Right cardiac atrium (tissue), 5 donors: ENCODE measurements around the gene ITPK1. TPM values are rescaled to one million over a fixed set of nuclear protein-coding genes. Genes with fewer than 3 reads are reported as not detected.

ENCODE experiments used
- ATAC-seq, 2 donors: fragments of 200-7000 bp; cut with Tn5 transposase; one replicate each; pipeline versions ENCODE4 v1.8.0 to v1.9.1; 2020; ENCODE audit warnings: moderate library complexity in 2 of 2, mild to moderate bottlenecking in 1 of 2
- DNase-seq, 3 donors: peaks; one replicate each; pipeline ENCODE4 v3.0.0-alpha.2; 2020
- H3K27ac ChIP-seq: one replicate; pipeline ENCODE4 v1.5.1; 2013; ENCODE audit warnings: mild to moderate bottlenecking, low read length, control low read depth, moderate library complexity
- H3K27me3 ChIP-seq: one replicate; pipeline ENCODE4 v1.6.1; 2013; ENCODE audit not compliant: control insufficient read depth, insufficient read depth
- H3K4me1 ChIP-seq: one replicate; pipeline ENCODE4 v1.6.1; 2013; ENCODE audit warnings: low read length; ENCODE audit not compliant: control insufficient read depth, insufficient read depth
- H3K4me3 ChIP-seq: one replicate; pipeline ENCODE4 v1.5.1; 2013; ENCODE audit warnings: low read length, control low read depth
- H3K9me3 ChIP-seq: one replicate; pipeline ENCODE4 v1.6.1; 2013; ENCODE audit warnings: low read length; ENCODE audit not compliant: control insufficient read depth
- WGBS: extraction: QIAGEN DNeasy Blood & Tissue Kit; methylation state at CpG from one replicate; pipeline ENCODE4 v1.1.7; 2013; 5-methylcytosine and 5-hydroxymethylcytosine counted together
- intact Hi-C, 4 donors: fragments of 100-400 bp; cut with DNase I; formaldehyde crosslinking; loops; one replicate each; pipeline versions ENCODE4 v1.11.0 to v1.14.0; 2022 to 2023
- polyA plus RNA-seq: library from polyadenylated mRNA; stranded (reverse); fragments of 200-250 nt; gene quantifications from one replicate; pipeline ENCODE4 v1.2.3, GENCODE V29; 2013
- total RNA-seq, 4 donors: library from RNA; stranded (reverse); fragmentation: NEBNext Ultra II Directional; extraction: Animal tissue kit (Norgen Biotek cat#: 25700); gene quantifications; one replicate each; pipeline ENCODE4 v1.2.1, GENCODE V29; 2021
- donor health status: healthy with polysubstance abuse.
- donor health status: DM: no; HTN: yes; CAD: no.
- donor health status: DM: no; HTN: no; CAD: no.
- donor health status: DM: no; HTN: yes; CAD: no; lungs with severe emphysema.
- donor health status: DM: yes; HTN: yes; CAD: no.

Gene ITPK1
- total and polyA plus RNA-seq, 5 donors = 78.2 to 135 (median 128) TPM

DNA sequence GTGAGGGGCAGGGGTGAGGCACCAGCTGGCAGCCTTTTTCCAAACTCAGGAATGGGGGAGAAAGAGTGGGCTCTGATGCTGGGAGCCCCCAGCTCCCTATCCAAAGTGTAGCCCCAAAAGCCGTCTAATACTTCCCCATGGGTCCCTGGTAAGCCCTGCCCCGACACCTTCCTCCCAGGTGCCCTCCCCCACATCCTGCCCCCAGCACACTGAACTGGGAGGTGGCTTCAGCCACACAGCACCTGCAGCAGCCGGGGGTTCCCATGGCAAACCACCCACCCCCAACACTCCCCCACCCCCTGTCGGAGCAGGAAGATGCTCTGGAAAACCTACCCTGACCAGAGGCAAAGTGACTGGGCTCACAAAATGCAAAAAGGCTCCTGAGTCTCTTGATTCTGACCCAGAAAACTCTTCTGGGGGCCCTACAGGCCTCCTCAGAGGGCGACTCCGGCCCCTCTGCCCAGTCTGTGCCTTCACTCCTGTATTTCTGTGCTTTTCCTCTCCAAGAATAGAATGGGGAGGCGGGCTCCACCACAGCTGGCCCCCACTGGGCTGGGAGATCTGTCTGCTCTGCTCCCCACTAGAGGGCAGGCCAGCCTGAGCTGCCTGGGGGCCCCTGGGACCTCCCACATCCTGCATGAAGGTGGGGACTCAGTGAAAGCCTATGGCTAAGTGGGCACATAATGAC, 81.6 kb downstream of the ITPK1 start:
- peak; percentile 7 to 20 for ATAC-seq
- 81% methylated on average over 7 of the region's 7 CpGs for WGBS
- H3K4me3 ChIP-seq = no peak overlapping the region

DNA sequence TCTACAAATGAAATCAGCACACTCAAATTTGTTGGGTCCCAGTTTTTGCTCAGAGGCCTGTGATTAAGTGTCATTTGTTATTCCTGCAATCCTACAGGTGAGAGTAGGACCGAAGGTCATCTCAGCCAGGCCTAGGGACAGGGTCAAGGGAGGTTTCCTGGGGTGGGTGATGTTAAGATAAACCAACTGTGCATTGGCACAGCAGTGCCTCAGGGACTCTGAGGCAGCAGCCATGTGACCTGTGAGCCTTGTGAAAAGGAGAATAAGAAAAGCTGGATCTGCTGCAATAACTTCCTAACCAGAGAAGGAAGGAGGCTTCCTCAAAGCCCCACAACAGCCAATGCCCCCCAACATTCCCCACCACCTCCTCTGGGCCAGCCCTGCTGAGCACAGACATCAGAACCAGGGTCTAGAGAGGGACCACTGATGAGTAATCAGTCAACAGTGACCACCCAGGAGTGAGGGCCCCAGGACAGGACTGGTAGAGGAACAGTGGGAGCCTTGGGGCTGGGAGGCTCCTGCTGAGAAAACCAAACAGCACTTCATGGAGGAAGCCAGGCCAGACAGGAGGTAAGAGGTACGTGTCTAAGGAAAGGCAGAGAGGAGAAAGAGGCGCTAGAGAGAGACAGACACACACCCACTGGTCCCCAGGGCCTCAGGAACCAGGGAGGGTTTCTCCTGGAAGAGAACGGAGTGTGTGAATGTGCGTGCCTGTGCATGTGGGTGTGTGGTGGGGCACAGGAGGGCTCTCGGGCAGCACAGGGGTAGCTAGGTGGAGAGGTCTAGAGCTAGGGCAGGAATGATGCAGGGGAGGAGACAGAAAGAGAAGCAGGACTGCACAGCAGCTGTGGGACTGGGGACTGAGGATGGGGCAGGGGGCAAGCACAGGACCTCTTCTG, 82.4 kb downstream of the ITPK1 start:
- no peaks in the 10 kb centered on the region for H3K9me3 ChIP-seq
- no peak overlapping the region for H3K4me3 ChIP-seq
- ATAC-seq = no peak
- WGBS = 72% methylated on average over 6 of the region's 6 CpGs
- H3K4me1 ChIP-seq = peaks cover 12% of the 10 kb centered on the region
- DNase-seq = peak in 1 of 3 donors; percentile 41
- H3K27me3 ChIP-seq = no peaks in the 10 kb centered on the region
- intact Hi-C loops = loop anchor here in 1 of 4 donors (10.0 kb wide), 1 partner anchor 81 kb away; the partner anchor contains the start of gene ITPK1
- H3K27ac ChIP-seq = peak overlapping the region; percentile 5

More for the DNA sequence above, 81.6 kb downstream of the ITPK1 start:
- no peaks in the 10 kb centered on the region for H3K9me3 ChIP-seq
- H3K27me3 ChIP-seq = no peaks in the 10 kb centered on the region
- peak in 1 of 3 donors; percentile 64 for DNase-seq
- H3K27ac ChIP-seq = no peak overlapping the region
- peaks cover 12% of the 10 kb centered on the region for H3K4me1 ChIP-seq
- intact Hi-C loops = loop anchor here in 1 of 4 donors (10.0 kb wide), 1 partner anchor 81 kb away; the partner anchor contains the start of gene ITPK1

DNA sequence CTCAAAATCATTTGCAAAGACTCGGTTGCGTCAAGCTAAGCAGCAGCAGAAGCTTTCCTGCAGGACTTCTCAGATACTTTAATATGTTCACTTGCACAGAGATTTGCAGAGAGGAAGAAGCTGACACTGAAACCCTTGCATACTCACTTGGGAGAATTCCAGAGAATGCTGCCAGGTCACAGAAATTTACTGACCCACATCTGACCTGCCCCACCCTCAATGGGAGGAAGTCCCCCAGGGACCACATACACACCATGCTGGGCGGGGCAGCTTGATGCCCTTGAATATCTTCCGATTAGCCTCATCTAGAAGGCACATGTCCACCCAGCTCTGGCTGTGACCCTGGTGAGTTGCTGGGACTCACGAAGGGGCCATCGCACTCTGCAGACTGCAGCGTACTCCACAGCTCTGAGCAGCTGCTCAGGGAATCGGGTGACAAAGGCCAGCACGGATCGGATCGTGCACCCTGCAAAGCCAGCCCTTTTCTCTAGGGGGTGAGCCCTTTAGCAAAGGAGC, 83.2 kb downstream of the ITPK1 start:
- Histone ChIP-seq H3K27ac (peak overlapping the region; percentile 1), H3K4me1 (peaks cover 17% of the 10 kb centered on the region), H3K9me3 (no peaks in the 10 kb centered on the region), H3K4me3 (no peak overlapping the region), H3K27me3 (no peaks in the 10 kb centered on the region)
- DNase-seq (peak in 2 of 3 donors; percentile 60 to 80), ATAC-seq (peak in 1 of 2 donors; percentile 20)
- intact Hi-C loops = loop anchor here in 1 of 4 donors (10.0 kb wide), 1 partner anchor 82 kb away; the partner anchor contains the start of gene ITPK1
- 42% methylated on average over 11 of the region's 11 CpGs for WGBS

DNA sequence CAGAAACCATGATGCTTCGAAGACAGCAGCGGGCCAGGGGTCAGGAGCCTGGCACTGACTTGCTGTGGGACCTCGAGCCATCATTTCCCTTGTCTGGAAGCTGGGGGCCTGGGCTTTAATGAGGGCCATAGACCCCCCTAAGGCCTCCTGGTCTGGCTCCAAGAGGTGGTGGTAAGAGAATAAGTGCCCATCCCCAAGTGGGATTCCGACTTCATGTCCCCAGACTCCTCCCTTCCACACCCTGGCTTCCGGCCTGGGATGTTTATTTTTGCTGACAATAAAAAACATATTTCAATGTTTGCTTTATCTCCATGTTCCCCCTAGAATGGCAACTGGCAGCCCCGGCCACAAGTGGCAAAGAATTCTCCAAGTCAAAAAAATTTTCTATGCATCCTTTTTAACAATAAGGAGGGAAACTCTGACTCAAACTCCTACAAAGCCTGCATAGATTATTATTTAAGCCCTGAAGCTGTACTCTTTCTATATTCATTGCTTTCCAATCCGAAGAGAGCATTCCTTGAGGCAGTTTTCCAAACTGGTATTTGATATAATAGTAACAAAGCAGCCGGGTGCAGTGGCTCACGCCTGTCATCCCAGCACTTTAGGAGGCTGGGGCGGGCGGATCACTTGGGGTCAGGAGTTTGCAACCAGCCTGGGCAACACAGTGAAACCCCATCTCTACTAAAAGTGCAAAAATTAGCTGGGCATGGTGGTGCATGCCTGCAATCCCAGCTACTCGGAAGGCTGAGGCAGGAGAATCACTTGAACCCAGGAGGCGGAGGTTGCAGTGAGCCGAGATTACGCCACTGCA, 84.0 kb downstream of the ITPK1 start:
- Histone ChIP-seq H3K9me3 (no peaks in the 10 kb centered on the region), H3K4me1 (peaks cover 17% of the 10 kb centered on the region), H3K27ac (no peak overlapping the region), H3K4me3 (no peak overlapping the region), H3K27me3 (no peaks in the 10 kb centered on the region)
- ATAC-seq (no peak), DNase-seq (peak in 1 of 3 donors; percentile 16)
- WGBS = 82% methylated on average over 15 of the region's 15 CpGs
- intact Hi-C loops = loop anchor here in 1 of 4 donors (10.0 kb wide), 1 partner anchor 83 kb away; the partner anchor contains the start of gene ITPK1

DNA sequence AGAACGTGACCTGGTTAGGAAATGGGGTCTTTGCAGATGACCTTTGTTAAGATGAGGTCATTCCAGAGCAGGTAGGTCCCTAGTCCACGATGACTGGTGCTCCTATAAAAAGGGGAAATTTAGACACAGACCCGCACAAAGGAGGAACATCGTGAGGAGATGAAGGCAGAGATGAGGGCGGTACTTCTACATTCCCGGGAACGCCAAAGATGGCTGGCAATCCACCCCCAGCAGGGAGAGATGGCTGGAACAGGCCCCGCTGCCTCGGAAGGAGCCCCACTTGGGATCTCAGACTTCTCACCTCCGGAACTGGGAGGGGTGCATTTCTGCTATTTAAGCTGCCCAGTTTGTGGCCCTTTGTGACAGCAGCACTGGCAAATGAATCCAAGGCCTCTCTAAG, 85.0 kb downstream of the ITPK1 start:
- H3K4me1 ChIP-seq = peaks cover 17% of the 10 kb centered on the region
- 87% methylated on average over 10 of the region's 10 CpGs for WGBS
- intact Hi-C loops = loop anchor here in 1 of 4 donors (10.0 kb wide), 1 partner anchor 84 kb away; the partner anchor contains the start of gene ITPK1
- H3K27me3 ChIP-seq = no peaks in the 10 kb centered on the region
- H3K27ac ChIP-seq = no peak overlapping the region
- ATAC-seq = no peak
- H3K4me3 ChIP-seq = no peak overlapping the region
- no peaks in the 10 kb centered on the region for H3K9me3 ChIP-seq
- DNase-seq = no peak

DNA sequence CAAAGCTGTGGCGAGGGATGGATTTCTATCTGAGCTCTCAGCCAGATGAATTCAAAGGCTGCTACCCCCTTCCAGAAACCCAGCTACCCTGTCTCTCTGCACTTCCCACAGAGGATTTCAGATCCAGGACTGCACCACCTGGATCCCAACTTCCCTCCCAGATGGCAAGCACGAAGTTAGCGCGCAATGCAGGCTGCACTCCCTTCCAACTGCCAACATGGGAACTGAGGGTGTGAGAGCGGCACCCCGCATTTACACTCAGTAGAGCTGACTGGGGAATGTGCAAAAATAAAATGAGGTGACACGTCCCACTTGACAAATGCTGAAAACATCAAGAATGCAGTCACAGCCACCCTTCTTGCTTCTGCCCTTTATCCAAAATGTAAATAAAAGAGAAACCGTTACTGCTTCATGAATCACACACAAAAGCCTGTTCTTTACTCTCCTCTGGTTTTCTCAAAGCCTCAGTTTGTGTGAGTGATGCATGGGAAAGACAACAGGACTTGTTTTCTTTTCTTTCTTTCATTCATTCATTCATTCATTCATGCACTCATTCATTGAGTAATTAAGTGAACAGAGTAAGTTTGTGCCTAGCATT, 85.7 kb downstream of the ITPK1 start:
- DNase-seq (no peak), ATAC-seq (no peak)
- Histone ChIP-seq H3K27me3 (no peaks in the 10 kb centered on the region), H3K4me3 (no peak overlapping the region), H3K4me1 (peaks cover 17% of the 10 kb centered on the region), H3K27ac (no peak overlapping the region), H3K9me3 (no peaks in the 10 kb centered on the region)
- WGBS = 93% methylated on average over 8 of the region's 8 CpGs
- intact Hi-C loops = loop anchor here in 1 of 4 donors (10.0 kb wide), 1 partner anchor 85 kb away; the partner anchor contains the start of gene ITPK1

DNA sequence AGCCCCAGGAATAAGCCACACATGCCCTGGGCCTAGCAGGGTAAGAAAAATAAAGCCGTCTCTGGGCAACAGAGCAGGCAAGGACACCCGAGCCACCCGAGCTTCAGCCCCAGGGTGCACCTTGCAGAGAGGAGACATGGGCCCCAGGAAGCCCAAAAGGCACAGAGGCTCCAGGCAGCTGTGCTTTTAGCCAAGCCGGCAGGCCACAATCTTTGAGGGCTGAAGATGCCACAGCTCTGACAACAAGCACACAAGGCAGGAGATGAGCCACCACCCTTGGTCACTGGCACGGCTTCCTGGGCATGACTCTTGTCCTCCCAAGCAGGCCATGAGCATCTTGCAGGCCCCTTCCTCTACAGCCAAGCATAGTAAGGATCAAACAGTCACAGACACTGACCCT, 86.3 kb downstream of the ITPK1 start:
- intact Hi-C loops = no loop called here
- Histone ChIP-seq H3K27me3 (no peaks in the 10 kb centered on the region), H3K4me3 (no peak overlapping the region), H3K4me1 (peaks cover 17% of the 10 kb centered on the region), H3K9me3 (no peaks in the 10 kb centered on the region), H3K27ac (no peak overlapping the region)
- no peak for ATAC-seq
- DNase-seq = peak in 1 of 3 donors; percentile 19
- WGBS = 92% methylated on average over 5 of the region's 5 CpGs

DNA sequence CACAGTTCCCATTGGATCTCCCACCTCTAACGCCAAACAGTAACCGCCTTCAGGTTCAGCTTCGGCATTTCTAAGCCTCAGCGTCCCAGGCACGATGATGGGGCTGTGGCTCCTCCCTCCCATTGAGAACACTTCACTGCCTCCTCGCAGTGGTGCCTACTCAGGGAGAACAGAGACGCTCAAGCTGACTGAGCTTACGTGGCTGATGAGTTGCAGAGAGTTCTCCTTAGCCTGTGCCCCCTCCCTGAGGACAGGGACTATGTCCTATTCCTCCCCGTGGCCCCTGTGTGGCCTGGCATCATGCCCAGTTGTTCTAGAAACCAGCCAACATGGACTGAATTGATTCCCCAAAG, 87.0 kb downstream of the ITPK1 start:
- Histone ChIP-seq H3K4me1 (peaks cover 17% of the 10 kb centered on the region), H3K9me3 (no peaks in the 10 kb centered on the region), H3K27me3 (no peaks in the 10 kb centered on the region), H3K4me3 (no peak overlapping the region), H3K27ac (no peak overlapping the region)
- WGBS = 73% methylated on average over 9 of the region's 9 CpGs
- ATAC-seq (peak in 1 of 2 donors; percentile 13), DNase-seq (no peak)
- intact Hi-C loops = no loop called here

DNA sequence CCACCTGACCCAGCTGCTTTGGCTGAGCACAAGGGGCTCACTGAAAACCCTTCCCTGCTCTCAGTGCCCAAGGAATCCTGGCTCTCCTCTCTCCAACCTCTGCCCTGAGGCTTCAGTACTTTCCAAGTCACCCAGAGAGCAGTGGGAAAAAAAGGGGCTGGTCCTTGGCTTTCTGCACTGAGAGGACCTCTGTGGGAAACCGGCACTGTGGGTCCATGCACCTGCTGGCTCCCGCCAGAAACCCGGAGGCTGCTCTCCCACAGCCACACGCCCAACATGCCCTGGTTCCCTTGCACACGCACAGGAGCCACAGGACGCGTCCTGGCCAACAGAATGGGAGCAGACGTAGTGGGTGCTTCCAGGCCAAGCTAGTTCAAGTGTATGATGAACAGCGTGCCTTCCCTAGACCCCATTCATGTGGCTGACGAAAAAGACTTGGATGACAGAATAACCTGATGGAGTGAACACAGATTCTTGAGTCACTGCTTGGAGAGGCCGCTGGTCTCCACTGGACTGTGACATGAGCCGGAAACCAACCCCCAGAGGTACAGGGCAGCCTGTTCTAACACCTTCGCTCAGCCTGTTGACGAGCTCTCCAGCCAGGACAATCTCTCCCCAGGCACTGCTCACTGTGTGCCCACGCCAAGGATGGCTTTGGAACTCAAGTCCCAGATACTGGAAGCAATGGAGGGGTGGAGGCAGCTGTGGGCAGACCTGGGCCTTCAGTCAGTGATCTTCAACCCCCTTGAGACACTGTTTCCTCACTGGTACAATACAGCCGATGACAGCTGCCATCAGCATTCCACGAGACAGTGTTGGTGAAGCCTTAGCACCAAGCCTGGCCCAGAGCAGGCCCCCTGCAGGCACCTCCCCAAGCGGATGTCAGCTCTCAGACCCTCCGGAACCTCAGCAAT, 87.7 kb downstream of the ITPK1 start:
- no peaks in the 10 kb centered on the region for H3K27me3 ChIP-seq
- peaks cover 13% of the 10 kb centered on the region for H3K4me1 ChIP-seq
- peak overlapping the region; percentile 2 for H3K27ac ChIP-seq
- peak in 1 of 3 donors; percentile 50 for DNase-seq
- 80% methylated on average over 19 of the region's 19 CpGs for WGBS
- no peaks in the 10 kb centered on the region for H3K9me3 ChIP-seq
- intact Hi-C loops = no loop called here
- ATAC-seq = peak; percentile 63 to 65
- no peak overlapping the region for H3K4me3 ChIP-seq
